GM20431 (cell line): Measurements from ENCODE around the gene CLASP1.

Source experiments
- in situ Hi-C: fragments of 300-500 bp; cut with MseI, MboI; formaldehyde crosslinking; loops from one replicate; pipeline ENCODE4 v1.15.0; 2020; ENCODE audit warnings: low sequenced_read_pairs; ENCODE audit not compliant: unreplicated experiment

Gene CLASP1

GRCh38 chr2:121367246-121367900 is 281.9 kb downstream of the CLASP1 start:
- in situ Hi-C loops: no loop called here

GRCh38 chr2:121366040-121366439 is 283.2 kb downstream of the CLASP1 start:
- in situ Hi-C loops: no loop called here

GRCh38 chr2:121365061-121365460 is 284.2 kb downstream of the CLASP1 start:
- in situ Hi-C loops: no loop called here

- in situ Hi-C loops: no loop called here
These were observed 285.4 kb downstream of the CLASP1 start for GRCh38 chr2:121363632-121364420.

- in situ Hi-C loops: no loop called here
These were observed 286.5 kb downstream of the CLASP1 start for GRCh38 chr2:121362774-121363173.

GRCh38 chr2:121362226-121362625 is 287.0 kb downstream of the CLASP1 start:
- in situ Hi-C loops: no loop called here

- in situ Hi-C loops: no loop called here
These were observed 288.5 kb downstream of the CLASP1 start for GRCh38 chr2:121360566-121361300.

- in situ Hi-C loops: no loop called here
These were observed 289.3 kb downstream of the CLASP1 start for GRCh38 chr2:121359716-121360565.

- in situ Hi-C loops: no loop called here
These were observed 290.1 kb downstream of the CLASP1 start for GRCh38 chr2:121359170-121359569.

GRCh38 chr2:121358291-121358690 is 291.0 kb downstream of the CLASP1 start:
- in situ Hi-C loops: no loop called here

- in situ Hi-C loops: no loop called here
These were observed 293.1 kb downstream of the CLASP1 start for GRCh38 chr2:121356058-121356640.

GRCh38 chr2:121355488-121355887 is 293.8 kb downstream of the CLASP1 start:
- in situ Hi-C loops: no loop called here

- in situ Hi-C loops: no loop called here
These were observed 297.5 kb downstream of the CLASP1 start for GRCh38 chr2:121351521-121352318.

- in situ Hi-C loops: no loop called here
These were observed 298.4 kb downstream of the CLASP1 start for GRCh38 chr2:121350890-121351289.

- in situ Hi-C loops: no loop called here
These were observed 298.9 kb downstream of the CLASP1 start for GRCh38 chr2:121350402-121350775.

- in situ Hi-C loops: no loop called here
These were observed 299.4 kb downstream of the CLASP1 start for GRCh38 chr2:121349721-121350401.

GRCh38 chr2:121348128-121348740 is 301.0 kb downstream of the CLASP1 start:
- in situ Hi-C loops: no loop called here

GRCh38 chr2:121346859-121347258 is 302.4 kb downstream of the CLASP1 start:
- in situ Hi-C loops: no loop called here
